Measurements from ENCODE around the gene FGF18.

- TF ChIP-seq CTCF (conservative IDR thresholded peaks at IDR 0.05) (no peak), EZH2 (IDR thresholded peaks at IDR 0.05; ENCODE audit: low read depth) (no peak)
Observed at GRCh38 chr5:171386006-171386671, 33.3 kb upstream of the FGF18 start.
